DND-41 (cell line): Measurements from ENCODE around the gene ANKRD11.

Experiments
- EZH2 ChIP-seq: IDR thresholded peaks from 3 replicates; pipeline ENCODE4 v1.6.1; 2012; ENCODE audit warnings: borderline replicate concordance, low read depth, mild to moderate bottlenecking, moderate library complexity, low read length, inconsistent platforms; ENCODE audit not compliant: severe bottlenecking
- TF ChIP-seq, protein P1 (sequence below): IDR thresholded peaks from 2 replicates; pipeline ENCODE4 v1.5.1; 2012; ENCODE audit warnings: borderline replicate concordance, low read length, moderate library complexity, mild to moderate bottlenecking; ENCODE audit not compliant: poor library complexity, severe bottlenecking; ENCODE audit errors: extremely low read depth

DNA sequence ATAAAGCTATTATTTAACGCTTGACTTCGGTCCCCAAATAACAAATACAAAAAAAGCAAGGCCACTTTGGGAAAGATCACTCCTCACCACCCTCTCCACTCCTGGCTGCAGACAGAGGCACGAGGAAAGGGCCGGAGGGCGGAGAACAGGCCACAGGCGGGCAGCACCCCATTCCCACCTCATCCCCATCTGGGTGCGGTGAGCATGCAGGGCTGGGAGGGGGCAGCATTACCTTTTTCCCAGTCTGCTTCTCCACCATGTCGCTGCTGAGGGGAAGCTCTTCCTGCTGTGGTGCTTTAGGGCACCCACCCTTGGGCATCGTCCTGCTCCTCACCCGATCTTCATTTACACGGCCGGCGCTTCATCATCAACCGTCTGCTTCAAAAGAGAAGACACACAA lies 173.7 kb downstream of the ANKRD11 start:
- TF ChIP-seq, protein P1, sequence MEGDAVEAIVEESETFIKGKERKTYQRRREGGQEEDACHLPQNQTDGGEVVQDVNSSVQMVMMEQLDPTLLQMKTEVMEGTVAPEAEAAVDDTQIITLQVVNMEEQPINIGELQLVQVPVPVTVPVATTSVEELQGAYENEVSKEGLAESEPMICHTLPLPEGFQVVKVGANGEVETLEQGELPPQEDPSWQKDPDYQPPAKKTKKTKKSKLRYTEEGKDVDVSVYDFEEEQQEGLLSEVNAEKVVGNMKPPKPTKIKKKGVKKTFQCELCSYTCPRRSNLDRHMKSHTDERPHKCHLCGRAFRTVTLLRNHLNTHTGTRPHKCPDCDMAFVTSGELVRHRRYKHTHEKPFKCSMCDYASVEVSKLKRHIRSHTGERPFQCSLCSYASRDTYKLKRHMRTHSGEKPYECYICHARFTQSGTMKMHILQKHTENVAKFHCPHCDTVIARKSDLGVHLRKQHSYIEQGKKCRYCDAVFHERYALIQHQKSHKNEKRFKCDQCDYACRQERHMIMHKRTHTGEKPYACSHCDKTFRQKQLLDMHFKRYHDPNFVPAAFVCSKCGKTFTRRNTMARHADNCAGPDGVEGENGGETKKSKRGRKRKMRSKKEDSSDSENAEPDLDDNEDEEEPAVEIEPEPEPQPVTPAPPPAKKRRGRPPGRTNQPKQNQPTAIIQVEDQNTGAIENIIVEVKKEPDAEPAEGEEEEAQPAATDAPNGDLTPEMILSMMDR: peak; percentile 18
- no peak for TF ChIP-seq EZH2
